DND-41 (cell line): ENCODE measurements around the gene DCTN2.
"Not testable (repeated sequence)": the region's sequence is repeated elsewhere in the genome, so short reads cannot be mapped to it uniquely, and the experiment has no call there.

ENCODE experiments used
- ATAC-seq: fragments of 200-7000 bp; cut with Tn5 transposase; 3 replicates; pipeline ENCODE4 v1.9.1; 2021; ENCODE audit warnings: low read depth; ENCODE audit not compliant: insufficient read depth
- DNase-seq: peaks from one replicate; pipeline ENCODE4 v3.0.0-alpha.2; 2020
- H2AFZ ChIP-seq: 2 replicates; pipeline ENCODE4 v1.6.0; 2012; ENCODE audit warnings: low read depth, low read length
- H3K27ac ChIP-seq: 2 replicates; pipeline ENCODE4 v1.5.1; 2012; ENCODE audit warnings: low read length, inconsistent platforms
- H3K27me3 ChIP-seq: fragments of 200-600 bp; sonication (generic); 2 replicates; pipeline ENCODE4 v1.6.0; 2012; ENCODE audit warnings: low read length, mild to moderate bottlenecking, inconsistent platforms; ENCODE audit not compliant: insufficient read depth, poor library complexity
- H3K36me3 ChIP-seq: 2 replicates; pipeline ENCODE4 v1.5.1; 2012; ENCODE audit warnings: low read length, inconsistent platforms; ENCODE audit not compliant: insufficient read depth
- H3K4me1 ChIP-seq: 2 replicates; pipeline ENCODE4 v1.5.1; 2012; ENCODE audit warnings: mild to moderate bottlenecking, low read length; ENCODE audit not compliant: insufficient read depth
- H3K4me2 ChIP-seq: 2 replicates; pipeline ENCODE4 v1.6.0; 2012; ENCODE audit warnings: mild to moderate bottlenecking, moderate library complexity, low read length, inconsistent platforms; ENCODE audit not compliant: insufficient read depth
- H3K4me3 ChIP-seq, 2 experiments: fragments of 200-600 bp in 1 of 2; shearing (Covaris generic) in 1 of 2; 2 replicates each; pipeline ENCODE4 v1.5.1; 2012 to 2016; ENCODE audit warnings: inconsistent platforms in 2 of 2, low read length in 2 of 2, mild to moderate bottlenecking in 2 of 2, low read depth in 1 of 2, moderate library complexity in 1 of 2
- H3K79me2 ChIP-seq: 2 replicates; pipeline ENCODE4 v1.6.0; 2012; ENCODE audit warnings: low read length, inconsistent platforms; ENCODE audit not compliant: insufficient read depth
- H3K9ac ChIP-seq: 2 replicates; pipeline ENCODE4 v1.6.0; 2012; ENCODE audit warnings: low read depth, mild to moderate bottlenecking, inconsistent platforms, low read length, moderate library complexity
- H3K9me3 ChIP-seq: 2 replicates; pipeline ENCODE4 v1.5.1; 2012; ENCODE audit warnings: low read length, moderate library complexity, mild to moderate bottlenecking, inconsistent platforms; ENCODE audit not compliant: insufficient read depth, severe bottlenecking
- H4K20me1 ChIP-seq: 2 replicates; pipeline ENCODE4 v1.6.0; 2012; ENCODE audit warnings: low read length; ENCODE audit not compliant: insufficient read depth
- CTCF ChIP-seq: IDR thresholded peaks from 2 replicates; pipeline ENCODE4 v1.5.1; 2012; ENCODE audit warnings: borderline replicate concordance, low read length, moderate library complexity, mild to moderate bottlenecking; ENCODE audit not compliant: poor library complexity, severe bottlenecking; ENCODE audit errors: extremely low read depth
- EZH2 ChIP-seq: IDR thresholded peaks from 3 replicates; pipeline ENCODE4 v1.6.1; 2012; ENCODE audit warnings: borderline replicate concordance, low read depth, mild to moderate bottlenecking, moderate library complexity, low read length, inconsistent platforms; ENCODE audit not compliant: severe bottlenecking

DCTN2 gene

DNA sequence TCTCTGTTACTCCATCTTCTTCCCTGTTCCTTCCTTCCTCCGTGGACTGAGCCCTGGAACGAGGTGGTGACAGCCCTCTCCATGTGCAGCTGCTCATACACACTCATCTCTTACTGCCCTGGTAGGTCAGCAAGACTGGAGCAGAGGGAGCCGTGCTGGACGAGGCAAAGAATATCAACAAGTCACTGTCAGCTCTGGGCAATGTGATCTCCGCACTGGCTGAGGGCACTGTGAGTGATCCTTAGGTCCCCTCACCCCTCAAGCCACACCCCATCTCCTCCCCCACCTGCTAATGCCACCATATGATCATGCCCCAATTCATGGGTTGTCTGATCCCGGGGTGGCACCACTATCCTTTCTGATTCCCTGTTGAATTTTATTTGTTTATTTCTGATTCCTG lies 21.8 kb upstream of the DCTN2 start:
- ATAC-seq (no peak), DNase-seq (no peak)
- TF ChIP-seq EZH2 (no peak), CTCF (no peak)
- no peaks in the 10 kb centered on the region for H3K36me3 ChIP-seq
- no peak overlapping the region for H3K4me3 ChIP-seq
- H3K4me2 ChIP-seq, result no peak overlapping the region
- no peak overlapping the region for H3K9ac ChIP-seq
- no peak overlapping the region for H2AFZ ChIP-seq
- H3K27ac ChIP-seq, result no peak overlapping the region
- no peaks in the 10 kb centered on the region for H3K4me1 ChIP-seq
- H3K79me2 ChIP-seq, result no peaks in the 10 kb centered on the region
- no peaks in the 10 kb centered on the region for H3K9me3 ChIP-seq
- no peaks in the 10 kb centered on the region for H4K20me1 ChIP-seq
- H3K27me3 ChIP-seq, result peaks cover 4% of the 10 kb centered on the region

- Histone ChIP-seq H3K9ac (no peak overlapping the region), H3K27ac (no peak overlapping the region), H4K20me1 (no peaks in the 10 kb centered on the region), H3K4me1 (no peaks in the 10 kb centered on the region), H3K27me3 (peaks cover 20% of the 10 kb centered on the region), H3K79me2 (no peaks in the 10 kb centered on the region), H2AFZ (no peak overlapping the region), H3K4me3 (no peak overlapping the region), H3K36me3 (no peaks in the 10 kb centered on the region), H3K4me2 (no peak overlapping the region), H3K9me3 (no peaks in the 10 kb centered on the region)
- DNase-seq (no peak), ATAC-seq (no peak)
- TF ChIP-seq EZH2 (no peak), CTCF (no peak)
Measured at GRCh38 chr12:57564178-57564740, 17.3 kb upstream of the DCTN2 start.

DNA sequence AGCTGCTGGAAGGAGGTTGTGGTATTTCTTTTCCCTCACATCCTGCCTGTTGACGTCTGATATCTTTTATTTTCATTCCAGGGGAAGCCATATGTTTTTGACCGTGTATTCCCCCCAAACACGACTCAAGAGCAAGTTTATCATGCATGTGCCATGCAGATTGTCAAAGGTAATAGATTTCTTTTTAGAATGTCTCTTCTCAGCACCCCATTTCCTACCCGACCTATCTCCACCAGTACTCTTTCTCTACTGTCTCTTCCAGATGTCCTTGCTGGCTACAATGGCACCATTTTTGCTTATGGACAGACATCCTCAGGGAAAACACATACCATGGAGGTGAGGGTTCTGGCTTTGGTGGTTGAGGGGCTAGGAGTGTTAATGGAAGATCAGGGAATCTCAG lies 16.4 kb upstream of the DCTN2 start:
- Histone ChIP-seq H3K27ac (no peak overlapping the region), H3K4me3 (no peak overlapping the region), H3K4me2 (no peak overlapping the region), H3K36me3 (no peaks in the 10 kb centered on the region), H3K4me1 (no peaks in the 10 kb centered on the region), H3K27me3 (peaks cover 20% of the 10 kb centered on the region), H2AFZ (no peak overlapping the region), H3K9ac (no peak overlapping the region), H3K79me2 (no peaks in the 10 kb centered on the region), H4K20me1 (no peaks in the 10 kb centered on the region), H3K9me3 (no peaks in the 10 kb centered on the region)
- TF ChIP-seq CTCF, result no peak
- TF ChIP-seq EZH2, result no peak
- no peak for ATAC-seq
- DNase-seq, result no peak

- not testable (repeated sequence) for H3K4me1 ChIP-seq, H3K27ac ChIP-seq, H3K4me2 ChIP-seq, H3K4me3 ChIP-seq, DNase-seq, H3K9me3 ChIP-seq, H3K9ac ChIP-seq, H3K36me3 ChIP-seq, ATAC-seq, H3K79me2 ChIP-seq, H4K20me1 ChIP-seq, H2AFZ ChIP-seq
- peaks cover 20% of the 10 kb centered on the region for H3K27me3 ChIP-seq
Measured at GRCh38 chr12:57561117-57561516, 14.1 kb upstream of the DCTN2 start.
